H9 (cell line): Measurements from ENCODE around the gene VPS45. TPM values are rescaled to one million over a fixed set of nuclear protein-coding genes. Genes with fewer than 3 reads are reported as not detected.

ENCODE experiments used
- DNase-seq: peaks from one replicate; pipeline ENCODE4 v3.0.0-alpha.2; 2017
- H2AFZ ChIP-seq: one replicate; pipeline ENCODE4 v1.6.1; 2013; ENCODE audit warnings: mild to moderate bottlenecking, low read length, control low read depth, moderate library complexity
- H2AK5ac ChIP-seq: 2 replicates; pipeline ENCODE4 v1.6.1; 2013; ENCODE audit warnings: low read length, control low read depth, mixed read lengths; ENCODE audit not compliant: insufficient read length
- H2BK120ac ChIP-seq: one replicate; pipeline ENCODE4 v1.6.1; 2013; ENCODE audit warnings: low read depth, mild to moderate bottlenecking, low read length, control low read depth, inconsistent platforms; ENCODE audit not compliant: poor library complexity, severe bottlenecking
- H2BK12ac ChIP-seq: 2 replicates; pipeline ENCODE4 v1.6.1; 2013; ENCODE audit warnings: low read length, control low read depth, mixed read lengths, low read depth; ENCODE audit not compliant: insufficient read length
- H2BK15ac ChIP-seq: 2 replicates; pipeline ENCODE4 v1.6.1; 2013; ENCODE audit warnings: low read depth, low read length, control low read depth
- H2BK20ac ChIP-seq: one replicate; pipeline ENCODE4 v1.6.1; 2013; ENCODE audit warnings: low read depth, mild to moderate bottlenecking, low read length, control low read depth, inconsistent platforms; ENCODE audit not compliant: poor library complexity, severe bottlenecking
- H2BK5ac ChIP-seq: 2 replicates; pipeline ENCODE4 v1.6.1; 2013; ENCODE audit warnings: low read length, control low read depth, mixed read lengths; ENCODE audit not compliant: insufficient read length
- H3K14ac ChIP-seq: 2 replicates; pipeline ENCODE4 v1.6.1; 2013; ENCODE audit warnings: low read length, control low read depth; ENCODE audit not compliant: insufficient read depth
- H3K18ac ChIP-seq: 2 replicates; pipeline ENCODE4 v1.6.1; 2013; ENCODE audit warnings: low read depth, mild to moderate bottlenecking, mixed read lengths, low read length, control low read depth; ENCODE audit not compliant: insufficient read length
- H3K23ac ChIP-seq: 2 replicates; pipeline ENCODE4 v1.6.1; 2013; ENCODE audit warnings: low read length, control low read depth, mixed read lengths, low read depth; ENCODE audit not compliant: insufficient read length
- H3K23me2 ChIP-seq: 2 replicates; pipeline ENCODE4 v1.6.1; 2013; ENCODE audit warnings: low read depth, mild to moderate bottlenecking, mixed read lengths, low read length, control low read depth; ENCODE audit not compliant: insufficient read length, poor library complexity, severe bottlenecking
- H3K27ac ChIP-seq: 2 replicates; pipeline ENCODE4 v1.5.1; 2013; ENCODE audit warnings: low read length, control low read depth, mixed read lengths, low read depth; ENCODE audit not compliant: insufficient read length
- H3K27me3 ChIP-seq: 2 replicates; pipeline ENCODE4 v1.6.1; 2013; ENCODE audit warnings: low read length, control low read depth, inconsistent platforms; ENCODE audit not compliant: insufficient read depth
- H3K4ac ChIP-seq: 2 replicates; pipeline ENCODE4 v1.6.1; 2013; ENCODE audit warnings: low read depth, mild to moderate bottlenecking, control low read depth, inconsistent platforms, low read length, moderate library complexity
- H3K4me1 ChIP-seq: 2 replicates; pipeline ENCODE4 v1.6.1; 2013; ENCODE audit warnings: low read length, control low read depth, inconsistent platforms; ENCODE audit not compliant: insufficient read depth
- H3K4me2 ChIP-seq: 2 replicates; pipeline ENCODE4 v1.6.1; 2013; ENCODE audit warnings: low read length, control low read depth, mixed read lengths; ENCODE audit not compliant: insufficient read length, insufficient read depth
- H3K56ac ChIP-seq: 2 replicates; pipeline ENCODE4 v1.6.1; 2013; ENCODE audit warnings: low read depth, mild to moderate bottlenecking, mixed read lengths, low read length, control low read depth; ENCODE audit not compliant: insufficient read length
- H3K79me1 ChIP-seq: 2 replicates; pipeline ENCODE4 v1.6.1; 2013; ENCODE audit warnings: low read depth, mild to moderate bottlenecking, moderate library complexity, low read length, control low read depth, inconsistent platforms; ENCODE audit not compliant: insufficient read depth, poor library complexity, severe bottlenecking
- H3K79me2 ChIP-seq: 2 replicates; pipeline ENCODE4 v1.6.1; 2013; ENCODE audit warnings: low read length, control low read depth, inconsistent platforms; ENCODE audit not compliant: insufficient read depth
- H3K9ac ChIP-seq: 2 replicates; pipeline ENCODE4 v1.6.1; 2013; ENCODE audit warnings: low read length, control low read depth, mixed read lengths; ENCODE audit not compliant: insufficient read length; ENCODE audit errors: extremely low read depth
- H3K9me3 ChIP-seq: one replicate; pipeline ENCODE4 v1.6.1; 2013; ENCODE audit warnings: low read depth, low read length, inconsistent platforms; ENCODE audit not compliant: control insufficient read depth
- H3T11ph ChIP-seq: one replicate; pipeline ENCODE4 v1.6.1; 2013; ENCODE audit warnings: mild to moderate bottlenecking, low read length, control low read depth, inconsistent platforms
- H4K20me1 ChIP-seq: one replicate; pipeline ENCODE4 v1.6.1; 2013; ENCODE audit not compliant: control insufficient read depth, insufficient read length, insufficient read depth
- H4K5ac ChIP-seq: 2 replicates; pipeline ENCODE4 v1.6.1; 2013; ENCODE audit warnings: low read depth, mild to moderate bottlenecking, mixed read lengths, low read length, control low read depth; ENCODE audit not compliant: insufficient read length
- H4K8ac ChIP-seq: replicated peaks from 2 replicates; pipeline ENCODE4 v1.6.1; 2013; ENCODE audit warnings: low read length, control low read depth, mixed read lengths, low read depth; ENCODE audit not compliant: insufficient read length
- H4K91ac ChIP-seq: 2 replicates; pipeline ENCODE4 v1.6.1; 2013; ENCODE audit warnings: low read depth, mild to moderate bottlenecking, moderate library complexity, mixed read lengths, low read length, control low read depth; ENCODE audit not compliant: insufficient read length
- H3K27ac Mint-ChIP-seq, 3 experiments: 2 replicates in 2 of 3; 3 replicates in 1 of 3; pipeline ENCODE4 v1.8.0; 2020 to 2021; ENCODE audit warnings: mixed read lengths in 3 of 3, mild to moderate bottlenecking in 1 of 3, moderate library complexity in 1 of 3
- H3K27me3 Mint-ChIP-seq: 2 replicates; pipeline ENCODE4 v1.8.0; 2021; ENCODE audit warnings: low read depth, mild to moderate bottlenecking, moderate library complexity, mixed read lengths
- H3K36me3 Mint-ChIP-seq, 3 experiments: 2 replicates in 2 of 3; 3 replicates in 1 of 3; pipeline ENCODE4 v1.8.0; 2020 to 2021; ENCODE audit warnings: low read depth in 3 of 3, mixed read lengths in 3 of 3; ENCODE audit not compliant: insufficient read depth in 1 of 3
- H3K4me1 Mint-ChIP-seq, 2 experiments: 2 replicates each; pipeline ENCODE4 v1.8.0; 2020; ENCODE audit warnings: mixed read lengths in 2 of 2
- H3K4me3 Mint-ChIP-seq, 2 experiments: 2 replicates in 1 of 2; 3 replicates in 1 of 2; pipeline ENCODE4 v1.8.0; 2020 to 2021; ENCODE audit warnings: mild to moderate bottlenecking in 2 of 2, mixed read lengths in 2 of 2, moderate library complexity in 1 of 2
- H3K9me3 Mint-ChIP-seq, 2 experiments: 2 replicates in 1 of 2; 3 replicates in 1 of 2; pipeline ENCODE4 v1.8.0; 2020; ENCODE audit warnings: mild to moderate bottlenecking in 2 of 2, mixed read lengths in 2 of 2, moderate library complexity in 1 of 2
- WGBS: extraction: QIAGEN DNeasy Blood & Tissue Kit; methylation state at CpG from one replicate; pipeline ENCODE4 v1.1.7; 2013; ENCODE audit warnings: missing lambda C conversion rate, low lambda C conversion rate, mixed read lengths; ENCODE audit not compliant: insufficient read length; ENCODE audit errors: extremely low coverage; 5-methylcytosine and 5-hydroxymethylcytosine counted together
- total RNA-seq: library from RNA; stranded (reverse); gene quantifications from 2 replicates; pipeline ENCODE4 v1.2.1, GENCODE V29; 2021
- TF ChIP-seq, protein P1 (sequence below): fragments of 200-600 bp; sonication (generic); conservative IDR thresholded peaks from 3 replicates; pipeline ENCODE4 v1.8.0; 2021; ENCODE audit warnings: antibody characterized with exemption, mild to moderate bottlenecking

The VPS45 gene
- total RNA-seq, 1 experiment from 2014 or later = 31.8 TPM

DNA sequence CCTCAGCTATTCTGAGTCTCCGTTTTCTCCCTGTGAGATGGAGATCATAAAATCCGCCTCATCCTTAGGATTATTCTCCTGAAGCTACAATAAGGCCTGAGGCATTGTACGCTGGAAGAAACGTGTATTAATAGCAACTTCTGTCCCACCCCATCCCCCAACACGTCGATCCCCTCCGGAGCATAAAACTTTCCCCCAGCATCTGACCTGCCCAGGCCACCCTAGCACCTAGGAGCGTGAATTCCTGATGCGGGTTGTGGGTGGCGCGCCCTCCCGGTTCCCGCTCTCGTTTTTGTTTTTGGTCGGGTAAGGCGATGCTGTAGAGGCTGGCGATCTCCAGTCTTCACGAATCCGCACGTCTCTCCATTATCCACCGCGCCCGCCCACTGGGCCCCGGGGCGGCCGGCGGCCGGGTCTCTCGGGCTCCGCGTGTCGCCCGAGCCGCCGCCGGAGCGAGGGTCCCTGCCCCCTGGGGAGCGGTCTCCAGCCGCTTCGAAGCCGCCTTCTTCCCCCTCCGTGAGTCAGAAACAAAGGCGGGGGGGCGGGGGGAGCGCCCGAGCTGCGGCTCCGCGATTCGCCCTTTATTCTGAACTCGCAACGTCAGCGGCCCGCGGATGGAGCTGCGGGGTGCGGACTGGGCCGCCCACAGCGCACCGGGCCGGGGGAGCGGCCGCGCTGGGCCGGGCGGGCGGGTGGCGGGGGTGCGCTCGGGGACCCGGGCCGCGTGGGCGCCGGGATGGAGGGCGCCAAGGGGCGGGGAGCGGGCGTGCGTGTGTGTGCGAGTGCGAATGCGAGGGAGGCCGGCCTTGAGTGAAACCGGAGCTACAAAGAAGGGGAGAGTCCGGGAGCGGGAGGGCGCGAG, 81.9 kb downstream of the VPS45 start, which contains the start of gene PLEKHO1:
Gene PLEKHO1, plus strand, starts transcription at position 646 of the 862 bp plus-strand sequence. CDS start 342 bp downstream, outside the sequence.
- no peak within 1 kb of the TSS for H2BK12ac ChIP-seq
- WGBS = no CpG with 5 or more reads among the region's 89 CpGs
- H2BK15ac ChIP-seq = no peak within 1 kb of the TSS
- H2BK120ac ChIP-seq = no peak within 1 kb of the TSS
- peak within 1 kb of the TSS; percentile 74 for H3K4me2 ChIP-seq
- no peaks in the 10 kb centered on the region; the same call in 1 of the 2 replicates for H3K27me3 ChIP-seq
- no peak within 1 kb of the TSS for H2AK5ac ChIP-seq
- no peak within 1 kb of the TSS for H2AFZ ChIP-seq
- H3K4ac ChIP-seq = no peak within 1 kb of the TSS; the same call in 1 of the 2 replicates
- H3K14ac ChIP-seq = peak within 1 kb of the TSS; percentile 89
- H4K8ac ChIP-seq = no peak within 1 kb of the TSS
- H3K79me2 ChIP-seq = 0 out of 2 replicates have a peak, but pooled peaks cover 4% of the 10 kb centered on the region
- no peak within 1 kb of the TSS for H3K23ac ChIP-seq
- DNase-seq = peak; percentile 59
- no peaks in the 10 kb centered on the region for H3K9me3 ChIP-seq
- Mint-ChIP-seq H3K36me3 (peaks cover 20 to 24% (median 20%) of the 10 kb centered on the region in 3 experiments), H3K4me1 (peaks cover 26 to 29% of the 10 kb centered on the region in 2 experiments), H3K27me3 (peaks cover 10% of the 10 kb centered on the region), H3K9me3 (peaks cover 0 to 2% of the 10 kb centered on the region in 2 experiments; a peak in 1 of 5 replicates), H3K4me3 (peak within 1 kb of the TSS; percentile 86 to 96), H3K27ac (peak within 1 kb of the TSS in 1 of 3 experiments; percentile 82; a peak in 2 of 7 replicates)
- no peak within 1 kb of the TSS for H3K27ac ChIP-seq
- no peak within 1 kb of the TSS for H4K5ac ChIP-seq
- peaks cover 17% of the 10 kb centered on the region for H3K23me2 ChIP-seq
- H3K9ac ChIP-seq = peak within 1 kb of the TSS; percentile 74
- H4K91ac ChIP-seq = no peak within 1 kb of the TSS
- H3K4me1 ChIP-seq = peaks cover 4% of the 10 kb centered on the region; the same call in 1 of the 2 replicates
- no peaks in the 10 kb centered on the region for H3K79me1 ChIP-seq
- H3K56ac ChIP-seq = no peak within 1 kb of the TSS
- TF ChIP-seq, protein P1, sequence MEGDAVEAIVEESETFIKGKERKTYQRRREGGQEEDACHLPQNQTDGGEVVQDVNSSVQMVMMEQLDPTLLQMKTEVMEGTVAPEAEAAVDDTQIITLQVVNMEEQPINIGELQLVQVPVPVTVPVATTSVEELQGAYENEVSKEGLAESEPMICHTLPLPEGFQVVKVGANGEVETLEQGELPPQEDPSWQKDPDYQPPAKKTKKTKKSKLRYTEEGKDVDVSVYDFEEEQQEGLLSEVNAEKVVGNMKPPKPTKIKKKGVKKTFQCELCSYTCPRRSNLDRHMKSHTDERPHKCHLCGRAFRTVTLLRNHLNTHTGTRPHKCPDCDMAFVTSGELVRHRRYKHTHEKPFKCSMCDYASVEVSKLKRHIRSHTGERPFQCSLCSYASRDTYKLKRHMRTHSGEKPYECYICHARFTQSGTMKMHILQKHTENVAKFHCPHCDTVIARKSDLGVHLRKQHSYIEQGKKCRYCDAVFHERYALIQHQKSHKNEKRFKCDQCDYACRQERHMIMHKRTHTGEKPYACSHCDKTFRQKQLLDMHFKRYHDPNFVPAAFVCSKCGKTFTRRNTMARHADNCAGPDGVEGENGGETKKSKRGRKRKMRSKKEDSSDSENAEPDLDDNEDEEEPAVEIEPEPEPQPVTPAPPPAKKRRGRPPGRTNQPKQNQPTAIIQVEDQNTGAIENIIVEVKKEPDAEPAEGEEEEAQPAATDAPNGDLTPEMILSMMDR = no peak
- H3K18ac ChIP-seq = peak within 1 kb of the TSS; percentile 88
- no peaks in the 10 kb centered on the region for H4K20me1 ChIP-seq
- no peak within 1 kb of the TSS for H3T11ph ChIP-seq
- no peak within 1 kb of the TSS for H2BK5ac ChIP-seq
- H2BK20ac ChIP-seq = no peak within 1 kb of the TSS
